NT2/D1 (cell line): Measurements from ENCODE around the gene NOCT.

Source experiments
- SUZ12 ChIP-seq: IDR thresholded peaks from 2 replicates; pipeline ENCODE4 v1.6.1; 2011; ENCODE audit not compliant: insufficient read length, insufficient read depth; ENCODE audit errors: extremely low read depth
- YY1 ChIP-seq: IDR thresholded peaks from 2 replicates; pipeline ENCODE4 v1.6.1; 2011; ENCODE audit not compliant: insufficient read length, insufficient read depth
- ZNF274 ChIP-seq: IDR thresholded peaks from 2 replicates; pipeline ENCODE4 v1.6.1; 2011; ENCODE audit warnings: mild to moderate bottlenecking, low read depth, low read length

DNA sequence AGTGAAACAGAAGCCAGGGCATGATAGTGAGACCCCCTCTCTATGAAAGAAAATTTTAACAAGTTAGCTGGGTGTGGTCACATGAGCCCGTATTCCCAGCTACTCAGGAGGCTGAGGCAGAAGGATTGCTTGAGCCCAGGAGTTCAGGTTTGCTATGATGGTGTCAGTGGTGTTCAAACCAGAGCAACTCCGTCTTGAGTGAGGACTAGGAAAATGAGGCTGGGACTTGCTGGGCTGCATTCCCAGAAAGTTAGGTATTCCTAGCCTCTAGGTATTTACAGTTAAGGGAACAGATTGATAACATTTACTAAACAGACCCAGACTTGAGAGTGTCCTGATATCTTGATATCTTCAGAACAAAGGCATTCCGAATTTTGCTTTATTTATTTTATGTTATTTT, 37.0 kb upstream of the NOCT start:
- no peak for TF ChIP-seq YY1
- TF ChIP-seq ZNF274: no peak
- TF ChIP-seq SUZ12: no peak
